SK-N-SH (cell line): ENCODE measurements around the gene UBE2G1. TPM values are rescaled to one million over a fixed set of nuclear protein-coding genes. Genes with fewer than 3 reads are reported as not detected.
"Not testable (repeated sequence)": the region's sequence is repeated elsewhere in the genome, so short reads cannot be mapped to it uniquely, and the experiment has no call there.

Experiments used
- CTCF ChIA-PET: fragments of 300-600, 350-600 bp; formaldehyde crosslinking; extraction: SDS; loops from one replicate; lab custom pipeline; 2021; lab: Yijun Ruan, JAX
- POLR2A ChIA-PET: fragments of 350-600 bp; sonication (Branson Sonifier 250); formaldehyde crosslinking; extraction: SDS; loops from one replicate; lab custom pipeline; 2020; ENCODE audit warnings: antibody characterized with exemption, inconsistent platforms; lab: Yijun Ruan, JAX
- DNase-seq: peaks from one replicate; pipeline ENCODE4 v3.0.0; 2012
- H2AFZ ChIP-seq: fragments of 200-600 bp; sonication (generic); 2 replicates; pipeline ENCODE4 v1.8.1; 2016; ENCODE audit warnings: antibody characterized with exemption, mild to moderate bottlenecking, low read depth
- H3F3A ChIP-seq: fragments of 200-600 bp; sonication (generic); replicated peaks from 2 replicates; pipeline ENCODE3; 2016; ENCODE audit warnings: antibody characterized with exemption, mild to moderate bottlenecking; ENCODE audit not compliant: insufficient read depth
- H3K27ac ChIP-seq, 2 experiments: fragments of 200-500 bp in 1 of 2; fragments of 200-600 bp in 1 of 2; sonication (Bioruptor generic) in 1 of 2; sonication (generic), shearing (Covaris generic) in 1 of 2; 2 replicates each; pipeline versions ENCODE4 v1.5.1 to v1.6.1; 2014 to 2016; ENCODE audit warnings: low read depth in 2 of 2, inconsistent platforms in 1 of 2, low read length in 1 of 2, mild to moderate bottlenecking in 1 of 2, mixed read lengths in 1 of 2
- H3K27me3 ChIP-seq: fragments of 200-600 bp; sonication (generic), shearing (Covaris generic); 2 replicates; pipeline ENCODE4 v1.6.1; 2016; ENCODE audit warnings: mixed run types; ENCODE audit not compliant: insufficient read depth
- H3K36me3 ChIP-seq, 2 experiments: fragments of 200-500 bp in 1 of 2; fragments of 200-600 bp in 1 of 2; sonication (Bioruptor generic) in 1 of 2; sonication (generic) in 1 of 2; replicated peaks in 1 of 2; 2 replicates each; pipeline versions ENCODE3 to v1.5.1; 2014 to 2016; ENCODE audit warnings: low read length in 1 of 2, mild to moderate bottlenecking in 1 of 2; ENCODE audit not compliant: insufficient read depth in 2 of 2, control insufficient read depth in 1 of 2
- H3K4me1 ChIP-seq, 2 experiments: fragments of 200-500 bp in 1 of 2; fragments of 200-600 bp in 1 of 2; sonication (Bioruptor generic) in 1 of 2; sonication (generic), shearing (Covaris generic) in 1 of 2; 2 replicates each; pipeline versions ENCODE4 v1.5.1 to v1.6.1; 2014 to 2016; ENCODE audit warnings: low read depth in 1 of 2, low read length in 1 of 2, mixed run types in 1 of 2; ENCODE audit not compliant: insufficient read depth in 2 of 2, control insufficient read depth in 1 of 2
- H3K4me2 ChIP-seq: fragments of 200-600 bp; sonication (generic), shearing (Covaris generic); 2 replicates; pipeline ENCODE4 v1.6.1; 2017; ENCODE audit warnings: mixed run types
- H3K4me3 ChIP-seq, 2 experiments: fragments of 200-500 bp in 1 of 2; fragments of 200-600 bp in 1 of 2; sonication (Bioruptor generic) in 1 of 2; sonication (generic), shearing (Covaris generic) in 1 of 2; 2 replicates each; pipeline versions ENCODE4 v1.5.1 to v1.8.1; 2014 to 2016; ENCODE audit warnings: low read depth in 2 of 2, inconsistent platforms in 1 of 2, low read length in 1 of 2, mild to moderate bottlenecking in 1 of 2, mixed read lengths in 1 of 2, moderate library complexity in 1 of 2
- H3K79me2 ChIP-seq: fragments of 200-600 bp; sonication (generic); 2 replicates; pipeline ENCODE4 v1.8.1; 2017; ENCODE audit warnings: mild to moderate bottlenecking; ENCODE audit not compliant: insufficient read depth
- H3K9ac ChIP-seq: fragments of 200-600 bp; sonication (generic); 2 replicates; pipeline ENCODE4 v1.6.1; 2017; ENCODE audit warnings: mixed run types
- H3K9me2 ChIP-seq: fragments of 200-600 bp; sonication (generic); 2 replicates; pipeline ENCODE4 v1.6.1; 2017; ENCODE audit warnings: mixed run types
- H3K9me3 ChIP-seq: fragments of 200-600 bp; sonication (generic); 2 replicates; pipeline ENCODE4 v1.6.1; 2017; ENCODE audit warnings: mixed run types, mild to moderate bottlenecking, moderate library complexity
- H4K20me1 ChIP-seq: fragments of 200-600 bp; sonication (generic); 2 replicates; pipeline ENCODE4 v1.6.1; 2017; ENCODE audit warnings: mild to moderate bottlenecking, mixed run types; ENCODE audit not compliant: insufficient read depth
- CHD2 ChIP-seq: fragments of 150-350 bp; IDR thresholded peaks from 2 replicates; pipeline ENCODE4 v1.6.1; 2018; ENCODE audit warnings: low read length; ENCODE audit not compliant: partially characterized antibody
- GABPA ChIP-seq: IDR thresholded peaks from 2 replicates; pipeline ENCODE4 v1.4.0; 2012; ENCODE audit warnings: low read depth, mild to moderate bottlenecking
- GATA2 ChIP-seq: sonication (generic); formaldehyde crosslinking; IDR thresholded peaks from 2 replicates; pipeline ENCODE4 v1.5.0; 2020; ENCODE audit warnings: mild to moderate bottlenecking, missing genetic modification reagents
- SIN3A ChIP-seq: IDR thresholded peaks from 2 replicates; pipeline ENCODE4 v1.6.1; 2012; ENCODE audit warnings: low read depth, mild to moderate bottlenecking, low read length, moderate library complexity, borderline replicate concordance
- TEAD4 ChIP-seq: IDR thresholded peaks from 2 replicates; pipeline ENCODE4 v1.4.0; 2012; ENCODE audit warnings: mild to moderate bottlenecking, borderline replicate concordance; ENCODE audit not compliant: insufficient read depth
- WGBS: methylation state at CpG from one replicate; pipeline ENCODE4 v1.1.6; 2017; ENCODE audit warnings: low lambda C conversion rate; 5-methylcytosine and 5-hydroxymethylcytosine counted together
- polyA plus RNA-seq, 3 experiments: library from polyadenylated mRNA; depleted of rRNA; stranded (reverse); fragments of >200 nt; gene quantifications; 2 replicates each; pipeline ENCODE4 v1.2.3, GENCODE V29; 2012
- TF ChIP-seq, protein P1 (sequence below): fragments of 150-350 bp; IDR thresholded peaks from 2 replicates; pipeline ENCODE4 v1.6.1; 2017; ENCODE audit warnings: antibody characterized with exemption, low read length, low read depth, borderline replicate concordance
- TF ChIP-seq, protein P2 (sequence below): IDR thresholded peaks from 2 replicates; pipeline ENCODE4 v1.6.1; 2012; ENCODE audit warnings: mild to moderate bottlenecking, low read depth, low read length, moderate library complexity

Gene UBE2G1
- polyA plus RNA-seq, 1 of the 3 experiments (the other 2 are of a cell fraction), result 23.2 TPM

DNA sequence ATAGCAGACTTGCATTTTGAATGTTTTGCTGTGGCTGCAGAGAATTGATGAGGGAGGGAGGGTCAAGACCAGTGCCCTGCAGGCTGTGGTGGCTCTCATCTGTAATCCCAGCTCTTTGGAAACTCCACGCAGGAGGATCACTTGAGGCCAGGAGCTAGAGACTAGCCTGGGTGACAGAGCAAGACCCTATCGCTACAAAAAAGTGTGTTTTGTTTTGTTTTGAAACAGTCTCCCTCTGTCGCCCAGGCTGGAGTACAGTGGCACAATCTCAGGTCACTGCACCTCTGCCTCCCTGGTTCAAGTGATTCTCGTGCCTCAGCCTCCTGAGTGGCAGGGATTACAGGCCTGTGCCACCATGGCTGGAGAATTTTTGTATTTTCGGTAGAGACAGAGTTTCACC is 1.9 kb upstream of the UBE2G1 start (continued):
- TF ChIP-seq SIN3A (no peak), TEAD4 (no peak), GABPA (no peak)
- TF ChIP-seq, protein P1, sequence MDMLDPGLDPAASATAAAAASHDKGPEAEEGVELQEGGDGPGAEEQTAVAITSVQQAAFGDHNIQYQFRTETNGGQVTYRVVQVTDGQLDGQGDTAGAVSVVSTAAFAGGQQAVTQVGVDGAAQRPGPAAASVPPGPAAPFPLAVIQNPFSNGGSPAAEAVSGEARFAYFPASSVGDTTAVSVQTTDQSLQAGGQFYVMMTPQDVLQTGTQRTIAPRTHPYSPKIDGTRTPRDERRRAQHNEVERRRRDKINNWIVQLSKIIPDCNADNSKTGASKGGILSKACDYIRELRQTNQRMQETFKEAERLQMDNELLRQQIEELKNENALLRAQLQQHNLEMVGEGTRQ, result no peak
- TF ChIP-seq, all 33 proteins: peak for 0

DNA sequence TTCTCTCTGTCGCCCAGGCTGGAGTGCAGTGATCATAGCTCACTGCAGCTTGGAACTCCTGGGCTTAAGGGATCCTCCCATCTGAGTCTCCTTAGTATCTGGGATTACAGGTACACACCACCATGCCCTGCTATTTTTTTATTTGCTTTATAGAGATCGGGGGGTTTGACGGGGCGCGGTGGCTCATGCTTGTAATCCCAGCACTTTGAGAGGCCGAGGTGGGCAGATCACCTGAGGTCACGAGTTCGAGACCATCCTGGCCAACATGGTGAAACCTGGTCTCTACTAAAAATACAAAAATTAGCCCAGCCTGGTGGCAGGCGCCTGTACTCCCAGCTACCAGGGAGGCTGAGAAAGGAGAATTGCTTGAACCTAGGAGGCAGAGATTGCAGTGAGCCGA is 702 bp upstream of the UBE2G1 start:
- Histone ChIP-seq H3K9ac (peak overlapping the region; percentile 28; the same call in 1 of the 2 replicates), H2AFZ (peak overlapping the region; percentile 97), H3K4me2 (peak overlapping the region; percentile 66), H3K79me2 (peaks cover 42% of the 10 kb centered on the region), H4K20me1 (peaks cover 27% of the 10 kb centered on the region), H3F3A (peaks cover 14% of the 10 kb centered on the region), H3K4me3 (peak overlapping the region in 1 of 2 experiments; percentile 10; a peak in 3 of 4 replicates), H3K27ac (peak overlapping the region; percentile 45 to 89; a peak in 3 of 4 replicates)
- DNase-seq, H3K9me3 ChIP-seq, H3K9me2 ChIP-seq, H3K4me1 ChIP-seq, H3K36me3 ChIP-seq, POLR2A ChIA-PET, H3K27me3 ChIP-seq: not testable (repeated sequence)
- CTCF ChIA-PET, result interaction anchor here (0.6 to 3.6 kb wide), 10 partner anchors 24 to 196 kb away, joined by 3 to 18 read pairs (median 3); partner anchors contain the start of gene ANKFY1
- 93% methylated on average over 10 of the region's 10 CpGs for WGBS

DNA sequence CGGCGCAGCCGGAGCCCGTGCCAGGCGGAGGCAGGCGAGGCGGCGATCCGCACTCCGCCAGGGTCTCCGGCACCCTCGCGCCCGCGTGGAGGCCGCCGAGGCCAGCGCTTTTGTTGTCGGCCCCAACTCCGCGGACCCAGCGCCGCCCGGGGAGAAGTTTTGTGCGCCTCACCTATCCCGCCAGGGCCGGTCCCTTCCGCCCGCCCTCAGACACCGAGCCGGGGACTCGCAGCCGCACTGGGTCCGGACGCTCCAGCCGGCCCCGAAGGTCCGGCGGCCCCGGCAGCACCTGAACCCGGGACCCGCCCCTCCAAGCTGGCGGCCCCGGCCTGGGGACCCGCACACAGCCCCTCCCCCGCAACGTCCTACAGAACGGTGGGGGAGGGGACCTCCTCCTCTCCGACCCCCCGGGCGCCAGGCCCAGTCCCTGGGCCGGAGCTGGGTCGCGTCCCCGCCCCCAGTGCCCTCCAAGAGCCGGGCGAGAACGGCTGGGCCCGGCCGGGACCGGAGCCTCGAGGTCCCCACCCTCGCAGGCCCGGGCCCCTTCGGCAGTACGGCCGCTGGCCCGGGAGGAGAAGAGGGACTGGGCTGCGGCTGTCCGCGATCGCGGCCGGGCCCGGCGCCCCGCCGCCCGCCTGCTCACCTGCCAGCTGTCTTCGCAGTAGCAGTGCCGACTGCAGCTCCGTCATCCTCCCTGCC is 698 bp downstream of the UBE2G1 start:
- CTCF ChIA-PET, result interaction anchor here (1.3 to 3.6 kb wide), 5 partner anchors 23 to 150 kb away, joined by 3 to 18 read pairs (median 5); partner anchors contain the start of gene ANKFY1
- WGBS, result 2% methylated on average over 30 of the region's 82 CpGs
- H3F3A ChIP-seq, result peaks cover 14% of the 10 kb centered on the region
- peak; percentile 76 for DNase-seq
- H3K4me3 ChIP-seq, result peak overlapping the region; percentile 72 to 89
- peaks cover 40% of the 10 kb centered on the region for H4K20me1 ChIP-seq
- POLR2A ChIA-PET, result interaction anchor here (0.5 kb wide), 1 partner anchor 10 kb away, joined by 4 read pairs; no protein-coding TSS in a partner anchor
- peaks cover 3 to 4% of the 10 kb centered on the region in 2 experiments; a peak in 1 of 4 replicates for H3K4me1 ChIP-seq
- no peaks in the 10 kb centered on the region for H3K9me3 ChIP-seq
- H2AFZ ChIP-seq, result no peak overlapping the region; the same call in 1 of the 2 replicates
- peaks cover 56% of the 10 kb centered on the region for H3K79me2 ChIP-seq
- H3K9me2 ChIP-seq, result no peaks in the 10 kb centered on the region
- TF ChIP-seq, protein P2, sequence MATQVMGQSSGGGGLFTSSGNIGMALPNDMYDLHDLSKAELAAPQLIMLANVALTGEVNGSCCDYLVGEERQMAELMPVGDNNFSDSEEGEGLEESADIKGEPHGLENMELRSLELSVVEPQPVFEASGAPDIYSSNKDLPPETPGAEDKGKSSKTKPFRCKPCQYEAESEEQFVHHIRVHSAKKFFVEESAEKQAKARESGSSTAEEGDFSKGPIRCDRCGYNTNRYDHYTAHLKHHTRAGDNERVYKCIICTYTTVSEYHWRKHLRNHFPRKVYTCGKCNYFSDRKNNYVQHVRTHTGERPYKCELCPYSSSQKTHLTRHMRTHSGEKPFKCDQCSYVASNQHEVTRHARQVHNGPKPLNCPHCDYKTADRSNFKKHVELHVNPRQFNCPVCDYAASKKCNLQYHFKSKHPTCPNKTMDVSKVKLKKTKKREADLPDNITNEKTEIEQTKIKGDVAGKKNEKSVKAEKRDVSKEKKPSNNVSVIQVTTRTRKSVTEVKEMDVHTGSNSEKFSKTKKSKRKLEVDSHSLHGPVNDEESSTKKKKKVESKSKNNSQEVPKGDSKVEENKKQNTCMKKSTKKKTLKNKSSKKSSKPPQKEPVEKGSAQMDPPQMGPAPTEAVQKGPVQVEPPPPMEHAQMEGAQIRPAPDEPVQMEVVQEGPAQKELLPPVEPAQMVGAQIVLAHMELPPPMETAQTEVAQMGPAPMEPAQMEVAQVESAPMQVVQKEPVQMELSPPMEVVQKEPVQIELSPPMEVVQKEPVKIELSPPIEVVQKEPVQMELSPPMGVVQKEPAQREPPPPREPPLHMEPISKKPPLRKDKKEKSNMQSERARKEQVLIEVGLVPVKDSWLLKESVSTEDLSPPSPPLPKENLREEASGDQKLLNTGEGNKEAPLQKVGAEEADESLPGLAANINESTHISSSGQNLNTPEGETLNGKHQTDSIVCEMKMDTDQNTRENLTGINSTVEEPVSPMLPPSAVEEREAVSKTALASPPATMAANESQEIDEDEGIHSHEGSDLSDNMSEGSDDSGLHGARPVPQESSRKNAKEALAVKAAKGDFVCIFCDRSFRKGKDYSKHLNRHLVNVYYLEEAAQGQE, result no peak
- no peak for TF ChIP-seq GATA2 (CRISPR knock-in tag)
- TF ChIP-seq CHD2, result peak; percentile 84
- H3K36me3 ChIP-seq, result peaks cover 0 to 9% of the 10 kb centered on the region in 2 experiments
- H3K4me2 ChIP-seq, result peak overlapping the region; percentile 86
- peak overlapping the region; percentile 96 for H3K9ac ChIP-seq
- no peaks in the 10 kb centered on the region for H3K27me3 ChIP-seq
- peak overlapping the region; percentile 78 to 89 for H3K27ac ChIP-seq
